AG09309 (cell line): Measurements from ENCODE around the gene REEP2.
"Not testable (repeated sequence)": the region's sequence is repeated elsewhere in the genome, so short reads cannot be mapped to it uniquely, and the experiment has no call there.

ENCODE experiments used
- DNase-seq: peaks from one replicate; pipeline ENCODE4 v3.0.0-alpha.2; 2010; ENCODE audit warnings: low read depth
- H3K4me3 ChIP-seq: 2 replicates; pipeline ENCODE4 v1.5.1; 2011; ENCODE audit warnings: mild to moderate bottlenecking, low read depth, low read length, moderate library complexity; ENCODE audit not compliant: control insufficient read depth
- CTCF ChIP-seq: IDR thresholded peaks from 2 replicates; pipeline ENCODE4 v1.5.1; 2011; ENCODE audit warnings: mild to moderate bottlenecking, low read depth, low read length, inconsistent platforms; ENCODE audit not compliant: insufficient read depth, control insufficient read depth; ENCODE audit errors: missing control alignments

Gene REEP2

GRCh38 chr5:138438724-138439476 is at the start of gene REEP2:
REEP2 (plus strand) TSS chr5:138439057; CDS start chr5:138439209, 152 bp downstream.
- no peak for DNase-seq
- TF ChIP-seq CTCF = no peak
- H3K4me3 ChIP-seq = peak within 1 kb of the TSS; percentile 60

GRCh38 chr5:138389332-138389731 is 49.5 kb upstream of the REEP2 start:
- DNase-seq = no peak
- no peak for TF ChIP-seq CTCF
- H3K4me3 ChIP-seq = no peak overlapping the region

GRCh38 chr5:138389911-138390310 is 48.9 kb upstream of the REEP2 start:
- H3K4me3 ChIP-seq, DNase-seq: not testable (repeated sequence)

GRCh38 chr5:138391859-138392386 is 46.9 kb upstream of the REEP2 start:
- no peak overlapping the region for H3K4me3 ChIP-seq
- no peak for DNase-seq
- TF ChIP-seq CTCF = no peak

GRCh38 chr5:138402640-138403039 is 36.2 kb upstream of the REEP2 start:
- no peak overlapping the region for H3K4me3 ChIP-seq
- no peak for TF ChIP-seq CTCF
- DNase-seq = no peak

- no peak for TF ChIP-seq CTCF
- no peak overlapping the region for H3K4me3 ChIP-seq
- DNase-seq = no peak
Measured at GRCh38 chr5:138408023-138408422, 30.8 kb upstream of the REEP2 start.

- H3K4me3 ChIP-seq, DNase-seq: not testable (repeated sequence)
- peak; percentile 50 for TF ChIP-seq CTCF
Measured at GRCh38 chr5:138410996-138411640, 27.7 kb upstream of the REEP2 start.
